IMR-90 (cell line): ENCODE data around the gene PALM.

Source experiments
- CEBPB ChIP-seq: IDR thresholded peaks from 2 replicates; pipeline ENCODE4 v1.6.1; 2012; ENCODE audit warnings: low read depth, low read length, improper control_type of control experiment
- CTCF ChIP-seq: conservative IDR thresholded peaks from 2 replicates; pipeline ENCODE4 v1.5.1; 2012; ENCODE audit warnings: mild to moderate bottlenecking, low read depth, low read length, improper control_type of control experiment
- FOS ChIP-seq: fragments of 150-350 bp; IDR thresholded peaks from 2 replicates; pipeline ENCODE4 v1.6.1; 2016; ENCODE audit warnings: low read depth, low read length
- MXI1 ChIP-seq: IDR thresholded peaks from 2 replicates; pipeline ENCODE4 v1.6.1; 2012; ENCODE audit warnings: low read depth, mild to moderate bottlenecking, low read length, moderate library complexity, borderline replicate concordance
- POLR2A ChIP-seq: IDR thresholded peaks from 2 replicates; pipeline ENCODE4 v1.6.1; 2012; ENCODE audit warnings: mild to moderate bottlenecking, low read depth, low read length
- RAD21 ChIP-seq: IDR thresholded peaks from 2 replicates; pipeline ENCODE4 v1.6.1; 2012; ENCODE audit warnings: low read length, improper control_type of control experiment
- RCOR1 ChIP-seq: IDR thresholded peaks from 2 replicates; pipeline ENCODE4 v1.6.1; 2012; ENCODE audit warnings: mild to moderate bottlenecking, low read length, improper control_type of control experiment; ENCODE audit not compliant: insufficient replicate concordance
- RFX5 ChIP-seq: IDR thresholded peaks from 2 replicates; pipeline ENCODE4 v1.8.0; 2012; ENCODE audit warnings: low read depth, mild to moderate bottlenecking, low read length, moderate library complexity
- TF ChIP-seq, protein P1 (sequence below): fragments of 150-350 bp; IDR thresholded peaks from 2 replicates; pipeline ENCODE4 v1.6.1; 2016; ENCODE audit warnings: low read depth, mild to moderate bottlenecking, low read length, moderate library complexity, borderline replicate concordance

DNA sequence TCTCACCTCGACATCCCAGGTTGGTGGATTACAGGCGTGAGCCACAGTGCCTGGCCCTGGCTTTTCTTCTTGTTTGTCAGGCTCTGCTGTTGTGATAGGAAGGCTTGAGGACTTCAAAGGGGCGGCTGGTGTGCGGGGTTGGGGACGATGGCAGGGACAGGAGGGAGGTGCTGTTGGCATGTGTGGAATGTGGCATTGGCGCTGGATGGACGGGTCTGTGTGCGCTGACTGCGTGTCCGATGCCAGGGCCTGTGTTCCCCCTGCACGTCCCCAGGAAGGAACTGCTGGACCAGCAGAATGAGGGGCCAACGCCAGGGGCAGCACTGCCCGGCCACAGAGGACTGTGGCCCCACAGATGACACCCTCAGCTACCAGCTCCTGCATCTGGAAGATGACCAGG lies 75.8 kb downstream of the PALM start:
- TF ChIP-seq CTCF = no peak
- TF ChIP-seq FOS = no peak
- no peak for TF ChIP-seq CEBPB
- TF ChIP-seq, protein P1, sequence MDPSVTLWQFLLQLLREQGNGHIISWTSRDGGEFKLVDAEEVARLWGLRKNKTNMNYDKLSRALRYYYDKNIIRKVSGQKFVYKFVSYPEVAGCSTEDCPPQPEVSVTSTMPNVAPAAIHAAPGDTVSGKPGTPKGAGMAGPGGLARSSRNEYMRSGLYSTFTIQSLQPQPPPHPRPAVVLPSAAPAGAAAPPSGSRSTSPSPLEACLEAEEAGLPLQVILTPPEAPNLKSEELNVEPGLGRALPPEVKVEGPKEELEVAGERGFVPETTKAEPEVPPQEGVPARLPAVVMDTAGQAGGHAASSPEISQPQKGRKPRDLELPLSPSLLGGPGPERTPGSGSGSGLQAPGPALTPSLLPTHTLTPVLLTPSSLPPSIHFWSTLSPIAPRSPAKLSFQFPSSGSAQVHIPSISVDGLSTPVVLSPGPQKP = no peak
- TF ChIP-seq RFX5 = no peak
- TF ChIP-seq POLR2A = no peak
- no peak for TF ChIP-seq RCOR1
- TF ChIP-seq MXI1 = no peak
- TF ChIP-seq RAD21 = no peak
